ENCODE measurements around the gene MAP3K20.

Gene MAP3K20

GRCh38 chr2:173247156-173247555 lies 171.5 kb downstream of the MAP3K20 start:
- TF ChIP-seq EZH2 (IDR thresholded peaks at IDR 0.05; ENCODE audit: borderline replicate concordance, low read depth, low read length, severe bottlenecking) (no peak), CTCF (IDR thresholded peaks at IDR 0.05; ENCODE audit: borderline replicate concordance, extremely low read depth, low read length, poor library complexity, severe bottlenecking) (no peak)
- no peaks in the 10 kb centered on the region for H3K4me1 ChIP-seq (ENCODE audit: insufficient read depth, low read length)
- H3K27ac ChIP-seq (ENCODE audit: low read length) = no peak overlapping the region
- H3K79me2 ChIP-seq (ENCODE audit: insufficient read depth, low read length) = no peaks in the 10 kb centered on the region
- no peak overlapping the region for H3K4me2 ChIP-seq (ENCODE audit: insufficient read depth, low read length)
- ATAC-seq (ENCODE audit: insufficient read depth, low read depth) = no peak
- H3K4me3 ChIP-seq (ENCODE audit: low read depth in 1 of 2, low read length in 2 of 2) = no peak overlapping the region
- no peak overlapping the region for H3K9ac ChIP-seq (ENCODE audit: low read depth, low read length)
- DNase-seq = no peak
- H4K20me1 ChIP-seq (ENCODE audit: insufficient read depth, low read length) = no peaks in the 10 kb centered on the region
- H3K36me3 ChIP-seq (ENCODE audit: insufficient read depth, low read length) = no peaks in the 10 kb centered on the region
- no peaks in the 10 kb centered on the region for H3K9me3 ChIP-seq (ENCODE audit: insufficient read depth, low read length, severe bottlenecking)
- no peak overlapping the region for H2AFZ ChIP-seq (ENCODE audit: low read depth, low read length)
- no peaks in the 10 kb centered on the region for H3K27me3 ChIP-seq (ENCODE audit: insufficient read depth, low read length, poor library complexity)

- H3K4me3 ChIP-seq (ENCODE audit: low read depth in 1 of 2, low read length in 2 of 2) = no peak overlapping the region
- no peaks in the 10 kb centered on the region for H4K20me1 ChIP-seq (ENCODE audit: insufficient read depth, low read length)
- no peak overlapping the region for H3K27ac ChIP-seq (ENCODE audit: low read length)
- H3K27me3 ChIP-seq (ENCODE audit: insufficient read depth, low read length, poor library complexity) = no peaks in the 10 kb centered on the region
- H3K9ac ChIP-seq (ENCODE audit: low read depth, low read length) = no peak overlapping the region
- H3K36me3 ChIP-seq (ENCODE audit: insufficient read depth, low read length) = no peaks in the 10 kb centered on the region
- no peaks in the 10 kb centered on the region for H3K79me2 ChIP-seq (ENCODE audit: insufficient read depth, low read length)
- no peaks in the 10 kb centered on the region for H3K4me1 ChIP-seq (ENCODE audit: insufficient read depth, low read length)
- ATAC-seq (ENCODE audit: insufficient read depth, low read depth) (no peak), DNase-seq (no peak)
- TF ChIP-seq CTCF (IDR thresholded peaks at IDR 0.05; ENCODE audit: borderline replicate concordance, extremely low read depth, low read length, poor library complexity, severe bottlenecking) (no peak), EZH2 (IDR thresholded peaks at IDR 0.05; ENCODE audit: borderline replicate concordance, low read depth, low read length, severe bottlenecking) (no peak)
- no peak overlapping the region for H3K4me2 ChIP-seq (ENCODE audit: insufficient read depth, low read length)
- no peaks in the 10 kb centered on the region for H3K9me3 ChIP-seq (ENCODE audit: insufficient read depth, low read length, severe bottlenecking)
- H2AFZ ChIP-seq (ENCODE audit: low read depth, low read length) = no peak overlapping the region
Measured at GRCh38 chr2:173248381-173248780, 172.7 kb downstream of the MAP3K20 start.

GRCh38 chr2:173249661-173250641 lies 174.3 kb downstream of the MAP3K20 start:
- TF ChIP-seq CTCF (IDR thresholded peaks at IDR 0.05; ENCODE audit: borderline replicate concordance, extremely low read depth, low read length, poor library complexity, severe bottlenecking) (no peak), EZH2 (IDR thresholded peaks at IDR 0.05; ENCODE audit: borderline replicate concordance, low read depth, low read length, severe bottlenecking) (no peak)
- no peak overlapping the region for H3K4me2 ChIP-seq (ENCODE audit: insufficient read depth, low read length)
- no peaks in the 10 kb centered on the region for H3K79me2 ChIP-seq (ENCODE audit: insufficient read depth, low read length)
- no peak overlapping the region for H3K27ac ChIP-seq (ENCODE audit: low read length)
- ATAC-seq (ENCODE audit: insufficient read depth, low read depth) (no peak), DNase-seq (no peak)
- H4K20me1 ChIP-seq (ENCODE audit: insufficient read depth, low read length) = no peaks in the 10 kb centered on the region
- no peaks in the 10 kb centered on the region for H3K9me3 ChIP-seq (ENCODE audit: insufficient read depth, low read length, severe bottlenecking)
- no peak overlapping the region for H3K9ac ChIP-seq (ENCODE audit: low read depth, low read length)
- H3K4me3 ChIP-seq (ENCODE audit: low read depth in 1 of 2, low read length in 2 of 2) = no peak overlapping the region
- no peak overlapping the region for H2AFZ ChIP-seq (ENCODE audit: low read depth, low read length)
- no peaks in the 10 kb centered on the region for H3K4me1 ChIP-seq (ENCODE audit: insufficient read depth, low read length)
- H3K36me3 ChIP-seq (ENCODE audit: insufficient read depth, low read length) = no peaks in the 10 kb centered on the region
- H3K27me3 ChIP-seq (ENCODE audit: insufficient read depth, low read length, poor library complexity) = no peaks in the 10 kb centered on the region

Measured in DND-41 (cell line).